Measurements from ENCODE around the gene TNFAIP1. TPM values are rescaled to one million over a fixed set of nuclear protein-coding genes. Genes with fewer than 3 reads are reported as not detected.

Gene TNFAIP1
- total RNA-seq, 3 donors from 2014 or later (not counting 1 experiment from before 2014, with no cell fraction given), result 10.5 to 15.7 (median 14.6) TPM

DNA sequence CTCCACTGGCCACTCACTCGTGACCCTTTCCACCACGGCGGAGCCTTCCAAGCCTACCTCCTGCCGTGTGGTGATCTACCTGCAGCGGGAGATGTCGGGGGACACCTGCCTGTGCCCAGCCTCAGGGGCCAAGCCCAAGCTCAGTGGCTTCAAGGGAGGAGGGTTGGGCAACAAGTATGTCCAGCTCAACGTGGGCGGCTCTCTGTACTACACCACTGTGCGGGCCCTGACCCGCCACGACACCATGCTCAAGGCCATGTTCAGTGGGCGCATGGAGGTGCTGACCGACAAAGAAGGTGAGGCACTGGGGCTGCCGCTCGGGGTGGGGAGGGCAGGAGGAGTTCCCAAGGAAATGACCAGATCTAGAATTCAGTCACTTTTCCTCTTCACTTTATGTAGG lies 3.9 kb downstream of the TNFAIP1 start:
- peaks cover 33% of the 10 kb centered on the region for H3K36me3 ChIP-seq (ENCODE audit: control insufficient read depth, insufficient read depth, low read length)
- H3K27me3 Mint-ChIP-seq (ENCODE audit: low read depth in 2 of 2), result no peaks in the 10 kb centered on the region
- intact Hi-C loops (cut with micrococcal nuclease), result loop anchor here (10.0 kb wide), 1 partner anchor 375 kb away; the partner anchor contains the start of genes PROCA1, RAB34 and RPL23A

DNA sequence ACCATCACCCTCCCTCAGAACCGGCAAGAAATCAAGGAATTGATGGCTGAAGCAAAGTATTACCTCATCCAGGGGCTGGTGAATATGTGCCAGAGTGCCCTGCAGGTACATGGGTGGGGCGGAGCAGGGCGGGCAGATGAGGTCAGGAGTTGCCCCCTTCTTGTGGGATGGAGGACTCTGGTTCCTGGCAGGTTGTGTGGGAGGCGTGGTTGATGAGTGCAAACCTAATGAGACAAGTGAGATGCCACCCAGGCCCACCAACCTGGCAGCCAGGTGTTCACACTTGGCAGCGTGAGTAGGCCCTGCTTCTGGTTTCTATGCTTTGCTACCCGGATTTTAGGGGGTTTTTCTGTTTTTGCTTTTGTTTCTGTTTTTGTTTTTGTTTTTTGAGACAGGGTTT lies 4.8 kb downstream of the TNFAIP1 start:
- H3K36me3 Mint-ChIP-seq, result no peaks in the 10 kb centered on the region
- peaks cover 10% of the 10 kb centered on the region for H3K4me1 ChIP-seq (ENCODE audit: control insufficient read depth, insufficient read depth, low read length)
- peaks cover 12 to 27% of the 10 kb centered on the region in 2 donors for H3K4me1 Mint-ChIP-seq
- H3K4me3 Mint-ChIP-seq, result no peak overlapping the region
- no peaks in the 10 kb centered on the region for H3K9me3 Mint-ChIP-seq
- WGBS (ENCODE audit: insufficient coverage), result 93% methylated on average over 6 of the region's 6 CpGs
- no peaks in the 10 kb centered on the region for H3K27me3 Mint-ChIP-seq (ENCODE audit: low read depth in 2 of 2)
- intact Hi-C loops (cut with micrococcal nuclease), result no loop called here
- peaks cover 40% of the 10 kb centered on the region for H3K36me3 ChIP-seq (ENCODE audit: control insufficient read depth, insufficient read depth, low read length)
- DNase-seq, result no peak
- H3K9me3 ChIP-seq (ENCODE audit: control insufficient read depth, insufficient read depth, low read length), result no peaks in the 10 kb centered on the region
- no peaks in the 10 kb centered on the region for H3K27me3 ChIP-seq (ENCODE audit: control insufficient read depth, insufficient read depth, low read length)
- H3K27ac Mint-ChIP-seq, result no peak overlapping the region
- H3K27ac ChIP-seq (ENCODE audit: low read length), result no peak overlapping the region
- H3K4me3 ChIP-seq (ENCODE audit: low read length), result no peak overlapping the region
- TF ChIP-seq, protein P1, sequence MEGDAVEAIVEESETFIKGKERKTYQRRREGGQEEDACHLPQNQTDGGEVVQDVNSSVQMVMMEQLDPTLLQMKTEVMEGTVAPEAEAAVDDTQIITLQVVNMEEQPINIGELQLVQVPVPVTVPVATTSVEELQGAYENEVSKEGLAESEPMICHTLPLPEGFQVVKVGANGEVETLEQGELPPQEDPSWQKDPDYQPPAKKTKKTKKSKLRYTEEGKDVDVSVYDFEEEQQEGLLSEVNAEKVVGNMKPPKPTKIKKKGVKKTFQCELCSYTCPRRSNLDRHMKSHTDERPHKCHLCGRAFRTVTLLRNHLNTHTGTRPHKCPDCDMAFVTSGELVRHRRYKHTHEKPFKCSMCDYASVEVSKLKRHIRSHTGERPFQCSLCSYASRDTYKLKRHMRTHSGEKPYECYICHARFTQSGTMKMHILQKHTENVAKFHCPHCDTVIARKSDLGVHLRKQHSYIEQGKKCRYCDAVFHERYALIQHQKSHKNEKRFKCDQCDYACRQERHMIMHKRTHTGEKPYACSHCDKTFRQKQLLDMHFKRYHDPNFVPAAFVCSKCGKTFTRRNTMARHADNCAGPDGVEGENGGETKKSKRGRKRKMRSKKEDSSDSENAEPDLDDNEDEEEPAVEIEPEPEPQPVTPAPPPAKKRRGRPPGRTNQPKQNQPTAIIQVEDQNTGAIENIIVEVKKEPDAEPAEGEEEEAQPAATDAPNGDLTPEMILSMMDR (IDR thresholded peaks at IDR 0.05), result no peak
- no peak for ATAC-seq

More for the DNA sequence above, 3.9 kb downstream of the TNFAIP1 start:
- peaks cover 17% of the 10 kb centered on the region for H3K4me1 ChIP-seq (ENCODE audit: control insufficient read depth, insufficient read depth, low read length)
- 96% methylated on average over 13 of the region's 15 CpGs for whole genome bisulfite sequencing (ENCODE audit: insufficient coverage)
- no peak overlapping the region for H3K4me3 ChIP-seq (ENCODE audit: low read length)
- DNase-seq, result no peak
- Mint-ChIP-seq H3K27ac (no peak overlapping the region), H3K36me3 (no peaks in the 10 kb centered on the region), H3K4me1 (peaks cover 18 to 36% of the 10 kb centered on the region in 2 donors), H3K9me3 (no peaks in the 10 kb centered on the region), H3K4me3 (no peak overlapping the region)
- no peaks in the 10 kb centered on the region for H3K27me3 ChIP-seq (ENCODE audit: control insufficient read depth, insufficient read depth, low read length)
- no peaks in the 10 kb centered on the region for H3K9me3 ChIP-seq (ENCODE audit: control insufficient read depth, insufficient read depth, low read length)
- TF ChIP-seq, protein P1 (IDR thresholded peaks at IDR 0.05), result no peak
- no peak for ATAC-seq
- H3K27ac ChIP-seq (ENCODE audit: low read length), result no peak overlapping the region

DNA sequence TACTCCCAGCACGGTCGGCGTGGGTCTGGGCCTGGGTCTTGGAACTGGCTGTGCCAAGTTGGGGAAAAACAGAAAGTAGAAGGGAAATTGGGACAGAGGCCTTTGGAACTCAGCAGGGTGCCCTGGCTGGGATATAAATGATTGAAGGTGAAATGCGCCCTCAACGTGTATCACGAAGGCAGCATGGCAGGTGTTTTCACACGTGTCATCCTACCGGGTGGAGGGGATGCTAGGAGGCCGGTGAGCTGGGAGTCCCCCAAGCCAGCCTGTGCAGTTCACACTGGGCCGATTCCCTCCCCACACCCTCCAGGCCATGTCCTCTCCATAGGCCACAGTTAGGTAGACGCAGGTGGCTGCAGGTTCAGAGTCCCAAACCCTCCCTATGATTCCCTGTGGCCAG lies 6.0 kb downstream of the TNFAIP1 start:
- Histone ChIP-seq H3K36me3 (ENCODE audit: control insufficient read depth, insufficient read depth, low read length) (peaks cover 51% of the 10 kb centered on the region), H3K27me3 (ENCODE audit: control insufficient read depth, insufficient read depth, low read length) (no peaks in the 10 kb centered on the region), H3K4me1 (ENCODE audit: control insufficient read depth, insufficient read depth, low read length) (peaks cover 2% of the 10 kb centered on the region), H3K9me3 (ENCODE audit: control insufficient read depth, insufficient read depth, low read length) (no peaks in the 10 kb centered on the region), H3K4me3 (ENCODE audit: low read length) (no peak overlapping the region), H3K27ac (ENCODE audit: low read length) (no peak overlapping the region)
- H3K27ac Mint-ChIP-seq, result no peak overlapping the region
- TF ChIP-seq, protein P1 (IDR thresholded peaks at IDR 0.05), result no peak
- DNase-seq (no peak), ATAC-seq (no peak)
- intact Hi-C loops (cut with micrococcal nuclease), result no loop called here
- 95% methylated on average over 11 of the region's 11 CpGs for WGBS (ENCODE audit: insufficient coverage)
- no peak overlapping the region for H3K4me3 Mint-ChIP-seq
- H3K27me3 Mint-ChIP-seq (ENCODE audit: low read depth in 2 of 2), result no peaks in the 10 kb centered on the region
- peaks cover 8 to 18% of the 10 kb centered on the region in 2 donors for H3K4me1 Mint-ChIP-seq
- no peaks in the 10 kb centered on the region for H3K36me3 Mint-ChIP-seq
- H3K9me3 Mint-ChIP-seq, result no peaks in the 10 kb centered on the region

DNA sequence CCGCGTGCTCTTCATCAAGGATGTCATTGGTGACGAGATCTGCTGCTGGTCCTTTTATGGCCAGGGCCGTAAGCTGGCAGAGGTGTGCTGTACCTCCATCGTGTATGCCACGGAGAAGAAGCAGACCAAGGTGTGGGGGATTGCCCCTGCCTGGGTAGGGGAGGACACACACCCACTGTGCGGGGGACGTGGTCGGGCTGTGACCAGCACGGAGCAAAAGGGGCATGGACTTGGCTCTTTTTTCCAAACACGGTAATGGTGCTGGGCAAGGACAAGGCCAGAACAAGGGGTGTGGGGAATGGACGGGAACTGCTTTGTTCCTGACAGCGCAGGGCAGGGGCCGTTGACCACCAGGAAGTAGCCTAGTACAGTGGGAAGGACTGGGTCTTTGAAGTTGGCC lies 6.8 kb downstream of the TNFAIP1 start:
- no peaks in the 10 kb centered on the region for H3K36me3 Mint-ChIP-seq
- WGBS (ENCODE audit: insufficient coverage), result 97% methylated on average over 14 of the region's 14 CpGs
- intact Hi-C loops (cut with micrococcal nuclease), result no loop called here

More for the DNA sequence above, 6.8 kb downstream of the TNFAIP1 start:
- TF ChIP-seq, protein P1 (IDR thresholded peaks at IDR 0.05), result no peak
- no peak for DNase-seq
- Mint-ChIP-seq H3K9me3 (no peaks in the 10 kb centered on the region), H3K27me3 (ENCODE audit: low read depth in 2 of 2) (no peaks in the 10 kb centered on the region), H3K27ac (no peak overlapping the region), H3K4me1 (peaks cover 1 to 12% of the 10 kb centered on the region in 2 donors), H3K4me3 (no peak overlapping the region)
- Histone ChIP-seq H3K4me3 (ENCODE audit: low read length) (no peak overlapping the region), H3K36me3 (ENCODE audit: control insufficient read depth, insufficient read depth, low read length) (peaks cover 59% of the 10 kb centered on the region), H3K9me3 (ENCODE audit: control insufficient read depth, insufficient read depth, low read length) (no peaks in the 10 kb centered on the region), H3K27ac (ENCODE audit: low read length) (no peak overlapping the region), H3K27me3 (ENCODE audit: control insufficient read depth, insufficient read depth, low read length) (no peaks in the 10 kb centered on the region), H3K4me1 (ENCODE audit: control insufficient read depth, insufficient read depth, low read length) (no peaks in the 10 kb centered on the region)
- no peak for ATAC-seq
